Measurements from ENCODE around the gene CEBPA. TPM values are rescaled to one million over a fixed set of nuclear protein-coding genes. Genes with fewer than 3 reads are reported as not detected.

Gene CEBPA
- total and polyA plus RNA-seq, 10 donors: 7.4 to 27.7 (median 18.0) TPM

- H3K9me3 ChIP-seq: no peaks in the 10 kb centered on the region
- H3K4me3 ChIP-seq: no peak overlapping the region
- 70 to 73% (median 71%) methylated on average over 8 of the region's 8 CpGs for WGBS, 5 donors
- H3K27ac ChIP-seq: no peak overlapping the region
- H3K27me3 ChIP-seq (replicated peaks in 1 of 7): peaks cover 0 to 22% (median 0%) of the 10 kb centered on the region in 7 donors
- no peak for DNase-seq
- TF ChIP-seq CTCF (IDR thresholded peaks at IDR 0.05 in 8 of 11, conservative IDR thresholded peaks at IDR 0.05 in 3 of 11) (no peak), POLR2A (IDR thresholded peaks at IDR 0.05) (no peak), POLR2AphosphoS5 (IDR thresholded peaks at IDR 0.05) (no peak)
- intact Hi-C loops (cut with DNase I; ENCODE audit: low total_unique reads): no loop called here
- no peaks in the 10 kb centered on the region for H3K36me3 ChIP-seq
- no peaks in the 10 kb centered on the region for H3K4me1 ChIP-seq
These were observed 37.0 kb upstream of the CEBPA start for GRCh38 chr19:33339016-33339984.

GRCh38 chr19:33335446-33335845 is 33.1 kb upstream of the CEBPA start:
- Histone ChIP-seq H3K4me3 (no peak overlapping the region), H3K27me3 (replicated peaks in 1 of 7) (no peaks in the 10 kb centered on the region), H3K4me1 (peaks cover 0 to 30% (median 2%) of the 10 kb centered on the region in 6 donors), H3K9me3 (no peaks in the 10 kb centered on the region), H3K27ac (no peak overlapping the region), H3K36me3 (no peaks in the 10 kb centered on the region)
- DNase-seq: no peak
- intact Hi-C loops (cut with DNase I; ENCODE audit: low total_unique reads): no loop called here
- no peak for TF ChIP-seq POLR2AphosphoS5 (IDR thresholded peaks at IDR 0.05)
- no peak for TF ChIP-seq POLR2A (IDR thresholded peaks at IDR 0.05)
- TF ChIP-seq CTCF (IDR thresholded peaks at IDR 0.05 in 8 of 11, conservative IDR thresholded peaks at IDR 0.05 in 3 of 11): no peak
- 84 to 89% (median 86%) methylated on average over 5 of the region's 5 CpGs for WGBS, 5 donors

- WGBS, 5 donors: 93 to 100% (median 96%) methylated on average over 3 of the region's 3 CpGs
- intact Hi-C loops (cut with DNase I; ENCODE audit: low total_unique reads): no loop called here
- Histone ChIP-seq H3K27me3 (replicated peaks in 1 of 7) (peaks cover 0 to 6% (median 0%) of the 10 kb centered on the region in 7 donors), H3K4me1 (peaks cover 0 to 41% (median 5%) of the 10 kb centered on the region in 6 donors), H3K27ac (no peak overlapping the region), H3K4me3 (no peak overlapping the region), H3K36me3 (no peaks in the 10 kb centered on the region), H3K9me3 (no peaks in the 10 kb centered on the region)
- DNase-seq: no peak
- no peak for TF ChIP-seq POLR2A (IDR thresholded peaks at IDR 0.05)
- TF ChIP-seq POLR2AphosphoS5 (IDR thresholded peaks at IDR 0.05): no peak
- TF ChIP-seq CTCF (IDR thresholded peaks at IDR 0.05 in 8 of 11, conservative IDR thresholded peaks at IDR 0.05 in 3 of 11): no peak
These were observed 31.9 kb upstream of the CEBPA start for GRCh38 chr19:33334271-33334670.

- H3K27ac ChIP-seq: no peak overlapping the region
- TF ChIP-seq POLR2AphosphoS5 (IDR thresholded peaks at IDR 0.05): no peak
- no peak for TF ChIP-seq CTCF (IDR thresholded peaks at IDR 0.05 in 8 of 11, conservative IDR thresholded peaks at IDR 0.05 in 3 of 11)
- no peak for TF ChIP-seq POLR2A (IDR thresholded peaks at IDR 0.05)
- peaks cover 0 to 41% (median 5%) of the 10 kb centered on the region in 6 donors for H3K4me1 ChIP-seq
- intact Hi-C loops (cut with DNase I; ENCODE audit: low total_unique reads): no loop called here
- H3K9me3 ChIP-seq: no peaks in the 10 kb centered on the region
- H3K27me3 ChIP-seq (replicated peaks in 1 of 7): peaks cover 0 to 12% (median 0%) of the 10 kb centered on the region in 7 donors
- no peak for DNase-seq
- no peaks in the 10 kb centered on the region for H3K36me3 ChIP-seq
- H3K4me3 ChIP-seq: no peak overlapping the region
- 78 to 92% (median 84%) methylated on average over 3 of the region's 3 CpGs for WGBS, 5 donors
These were observed 31.3 kb upstream of the CEBPA start for GRCh38 chr19:33333642-33334041.

Measured in spleen (tissue), 11 donors.